ENCODE measurements around the gene TCEA2. TPM values are rescaled to one million over a fixed set of nuclear protein-coding genes. Genes with fewer than 3 reads are reported as not detected.
A peak's percentile ranks its signal among the peaks of the same experiment; 100 is the strongest.

Gene TCEA2
- total and polyA plus RNA-seq, 2 of the 13 experiments (the other 11 are each of a cell fraction or from before 2014, with no cell fraction given), result 28.1 to 33.7 TPM

DNA sequence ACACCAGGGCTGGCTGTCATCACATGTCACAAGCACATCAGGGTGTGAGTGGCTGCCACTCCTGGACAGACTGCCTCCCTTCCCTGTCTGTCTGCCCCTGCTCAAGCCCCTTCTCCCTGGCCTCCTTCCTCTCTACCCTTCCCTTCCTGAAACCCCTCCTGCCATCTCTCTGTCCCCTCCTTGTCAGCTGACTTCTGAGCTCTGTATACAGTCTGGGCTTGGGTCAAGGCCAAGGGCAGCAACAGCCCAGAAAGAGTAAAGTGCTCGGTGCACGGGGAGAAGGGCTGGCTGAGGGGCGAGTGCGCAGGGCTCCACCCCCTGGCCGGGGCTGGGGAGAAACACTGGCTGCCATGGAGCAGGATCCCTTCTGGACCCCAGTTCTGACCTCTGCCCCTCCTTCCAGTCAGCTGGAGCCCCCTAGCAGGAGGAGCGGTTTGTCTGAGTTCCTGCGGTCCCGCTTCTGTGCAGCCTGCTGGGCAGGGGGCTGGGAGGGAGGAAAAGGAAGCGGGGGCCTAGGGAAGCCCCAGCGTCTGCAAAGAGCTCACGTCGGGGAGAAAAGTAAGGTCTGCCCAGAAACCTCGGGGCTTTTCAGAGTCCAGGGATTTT, 19.2 kb downstream of the TCEA2 start (continued):
- TF ChIP-seq, protein P1, sequence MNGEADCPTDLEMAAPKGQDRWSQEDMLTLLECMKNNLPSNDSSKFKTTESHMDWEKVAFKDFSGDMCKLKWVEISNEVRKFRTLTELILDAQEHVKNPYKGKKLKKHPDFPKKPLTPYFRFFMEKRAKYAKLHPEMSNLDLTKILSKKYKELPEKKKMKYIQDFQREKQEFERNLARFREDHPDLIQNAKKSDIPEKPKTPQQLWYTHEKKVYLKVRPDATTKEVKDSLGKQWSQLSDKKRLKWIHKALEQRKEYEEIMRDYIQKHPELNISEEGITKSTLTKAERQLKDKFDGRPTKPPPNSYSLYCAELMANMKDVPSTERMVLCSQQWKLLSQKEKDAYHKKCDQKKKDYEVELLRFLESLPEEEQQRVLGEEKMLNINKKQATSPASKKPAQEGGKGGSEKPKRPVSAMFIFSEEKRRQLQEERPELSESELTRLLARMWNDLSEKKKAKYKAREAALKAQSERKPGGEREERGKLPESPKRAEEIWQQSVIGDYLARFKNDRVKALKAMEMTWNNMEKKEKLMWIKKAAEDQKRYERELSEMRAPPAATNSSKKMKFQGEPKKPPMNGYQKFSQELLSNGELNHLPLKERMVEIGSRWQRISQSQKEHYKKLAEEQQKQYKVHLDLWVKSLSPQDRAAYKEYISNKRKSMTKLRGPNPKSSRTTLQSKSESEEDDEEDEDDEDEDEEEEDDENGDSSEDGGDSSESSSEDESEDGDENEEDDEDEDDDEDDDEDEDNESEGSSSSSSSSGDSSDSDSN (CRISPR knock-in tag; IDR thresholded peaks at IDR 0.05), result 0 out of 2 replicates have a peak, but pooled peaks have one; percentile 6
- TF ChIP-seq, protein P2, sequence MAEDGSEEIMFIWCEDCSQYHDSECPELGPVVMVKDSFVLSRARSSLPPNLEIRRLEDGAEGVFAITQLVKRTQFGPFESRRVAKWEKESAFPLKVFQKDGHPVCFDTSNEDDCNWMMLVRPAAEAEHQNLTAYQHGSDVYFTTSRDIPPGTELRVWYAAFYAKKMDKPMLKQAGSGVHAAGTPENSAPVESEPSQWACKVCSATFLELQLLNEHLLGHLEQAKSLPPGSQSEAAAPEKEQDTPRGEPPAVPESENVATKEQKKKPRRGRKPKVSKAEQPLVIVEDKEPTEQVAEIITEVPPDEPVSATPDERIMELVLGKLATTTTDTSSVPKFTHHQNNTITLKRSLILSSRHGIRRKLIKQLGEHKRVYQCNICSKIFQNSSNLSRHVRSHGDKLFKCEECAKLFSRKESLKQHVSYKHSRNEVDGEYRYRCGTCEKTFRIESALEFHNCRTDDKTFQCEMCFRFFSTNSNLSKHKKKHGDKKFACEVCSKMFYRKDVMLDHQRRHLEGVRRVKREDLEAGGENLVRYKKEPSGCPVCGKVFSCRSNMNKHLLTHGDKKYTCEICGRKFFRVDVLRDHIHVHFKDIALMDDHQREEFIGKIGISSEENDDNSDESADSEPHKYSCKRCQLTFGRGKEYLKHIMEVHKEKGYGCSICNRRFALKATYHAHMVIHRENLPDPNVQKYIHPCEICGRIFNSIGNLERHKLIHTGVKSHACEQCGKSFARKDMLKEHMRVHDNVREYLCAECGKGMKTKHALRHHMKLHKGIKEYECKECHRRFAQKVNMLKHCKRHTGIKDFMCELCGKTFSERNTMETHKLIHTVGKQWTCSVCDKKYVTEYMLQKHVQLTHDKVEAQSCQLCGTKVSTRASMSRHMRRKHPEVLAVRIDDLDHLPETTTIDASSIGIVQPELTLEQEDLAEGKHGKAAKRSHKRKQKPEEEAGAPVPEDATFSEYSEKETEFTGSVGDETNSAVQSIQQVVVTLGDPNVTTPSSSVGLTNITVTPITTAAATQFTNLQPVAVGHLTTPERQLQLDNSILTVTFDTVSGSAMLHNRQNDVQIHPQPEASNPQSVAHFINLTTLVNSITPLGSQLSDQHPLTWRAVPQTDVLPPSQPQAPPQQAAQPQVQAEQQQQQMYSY (CRISPR knock-in tag; IDR thresholded peaks at IDR 0.05), result peak; percentile 86
- TF ChIP-seq RCOR2 (CRISPR knock-in tag; IDR thresholded peaks at IDR 0.05), result 0 out of 2 replicates have a peak, but pooled peaks have one; percentile 38
- TF ChIP-seq, protein P3, sequence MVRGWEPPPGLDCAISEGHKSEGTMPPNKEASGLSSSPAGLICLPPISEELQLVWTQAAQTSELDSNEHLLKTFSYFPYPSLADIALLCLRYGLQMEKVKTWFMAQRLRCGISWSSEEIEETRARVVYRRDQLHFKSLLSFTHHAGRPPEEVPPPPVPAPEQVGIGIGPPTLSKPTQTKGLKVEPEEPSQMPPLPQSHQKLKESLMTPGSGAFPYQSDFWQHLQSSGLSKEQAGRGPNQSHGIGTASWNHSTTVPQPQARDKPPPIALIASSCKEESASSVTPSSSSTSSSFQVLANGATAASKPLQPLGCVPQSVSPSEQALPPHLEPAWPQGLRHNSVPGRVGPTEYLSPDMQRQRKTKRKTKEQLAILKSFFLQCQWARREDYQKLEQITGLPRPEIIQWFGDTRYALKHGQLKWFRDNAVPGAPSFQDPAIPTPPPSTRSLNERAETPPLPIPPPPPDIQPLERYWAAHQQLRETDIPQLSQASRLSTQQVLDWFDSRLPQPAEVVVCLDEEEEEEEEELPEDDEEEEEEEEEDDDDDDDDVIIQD (CRISPR knock-in tag; IDR thresholded peaks at IDR 0.05; ENCODE audit: low read depth), result no peak
- no peak for TF ChIP-seq NPAS2 (CRISPR knock-in tag; IDR thresholded peaks at IDR 0.05; ENCODE audit: borderline replicate concordance)
- 0 out of 2 replicates have a peak, but pooled peaks have one; percentile 53 for TF ChIP-seq ZNF335 (CRISPR knock-in tag; IDR thresholded peaks at IDR 0.05)
- TF ChIP-seq SIX4 (CRISPR knock-in tag; IDR thresholded peaks at IDR 0.05), result no peak
- no peak for TF ChIP-seq SETDB1 (CRISPR knock-in tag; IDR thresholded peaks at IDR 0.05; ENCODE audit: borderline replicate concordance)
- TF ChIP-seq ZNF557 (CRISPR knock-in tag; IDR thresholded peaks at IDR 0.05), result no peak
- TF ChIP-seq, protein P4, sequence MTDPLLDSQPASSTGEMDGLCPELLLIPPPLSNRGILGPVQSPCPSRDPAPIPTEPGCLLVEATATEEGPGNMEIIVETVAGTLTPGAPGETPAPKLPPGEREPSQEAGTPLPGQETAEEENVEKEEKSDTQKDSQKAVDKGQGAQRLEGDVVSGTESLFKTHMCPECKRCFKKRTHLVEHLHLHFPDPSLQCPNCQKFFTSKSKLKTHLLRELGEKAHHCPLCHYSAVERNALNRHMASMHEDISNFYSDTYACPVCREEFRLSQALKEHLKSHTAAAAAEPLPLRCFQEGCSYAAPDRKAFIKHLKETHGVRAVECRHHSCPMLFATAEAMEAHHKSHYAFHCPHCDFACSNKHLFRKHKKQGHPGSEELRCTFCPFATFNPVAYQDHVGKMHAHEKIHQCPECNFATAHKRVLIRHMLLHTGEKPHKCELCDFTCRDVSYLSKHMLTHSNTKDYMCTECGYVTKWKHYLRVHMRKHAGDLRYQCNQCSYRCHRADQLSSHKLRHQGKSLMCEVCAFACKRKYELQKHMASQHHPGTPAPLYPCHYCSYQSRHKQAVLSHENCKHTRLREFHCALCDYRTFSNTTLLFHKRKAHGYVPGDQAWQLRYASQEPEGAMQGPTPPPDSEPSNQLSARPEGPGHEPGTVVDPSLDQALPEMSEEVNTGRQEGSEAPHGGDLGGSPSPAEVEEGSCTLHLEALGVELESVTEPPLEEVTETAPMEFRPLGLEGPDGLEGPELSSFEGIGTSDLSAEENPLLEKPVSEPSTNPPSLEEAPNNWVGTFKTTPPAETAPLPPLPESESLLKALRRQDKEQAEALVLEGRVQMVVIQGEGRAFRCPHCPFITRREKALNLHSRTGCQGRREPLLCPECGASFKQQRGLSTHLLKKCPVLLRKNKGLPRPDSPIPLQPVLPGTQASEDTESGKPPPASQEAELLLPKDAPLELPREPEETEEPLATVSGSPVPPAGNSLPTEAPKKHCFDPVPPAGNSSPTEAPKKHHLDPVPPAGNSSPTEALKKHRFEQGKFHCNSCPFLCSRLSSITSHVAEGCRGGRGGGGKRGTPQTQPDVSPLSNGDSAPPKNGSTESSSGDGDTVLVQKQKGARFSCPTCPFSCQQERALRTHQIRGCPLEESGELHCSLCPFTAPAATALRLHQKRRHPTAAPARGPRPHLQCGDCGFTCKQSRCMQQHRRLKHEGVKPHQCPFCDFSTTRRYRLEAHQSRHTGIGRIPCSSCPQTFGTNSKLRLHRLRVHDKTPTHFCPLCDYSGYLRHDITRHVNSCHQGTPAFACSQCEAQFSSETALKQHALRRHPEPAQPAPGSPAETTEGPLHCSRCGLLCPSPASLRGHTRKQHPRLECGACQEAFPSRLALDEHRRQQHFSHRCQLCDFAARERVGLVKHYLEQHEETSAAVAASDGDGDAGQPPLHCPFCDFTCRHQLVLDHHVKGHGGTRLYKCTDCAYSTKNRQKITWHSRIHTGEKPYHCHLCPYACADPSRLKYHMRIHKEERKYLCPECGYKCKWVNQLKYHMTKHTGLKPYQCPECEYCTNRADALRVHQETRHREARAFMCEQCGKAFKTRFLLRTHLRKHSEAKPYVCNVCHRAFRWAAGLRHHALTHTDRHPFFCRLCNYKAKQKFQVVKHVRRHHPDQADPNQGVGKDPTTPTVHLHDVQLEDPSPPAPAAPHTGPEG (CRISPR knock-in tag; IDR thresholded peaks at IDR 0.05), result no peak
- TF ChIP-seq BORCS8-MEF2B (CRISPR knock-in tag; IDR thresholded peaks at IDR 0.05), result no peak
- TF ChIP-seq NR2F1 (CRISPR knock-in tag; IDR thresholded peaks at IDR 0.05), result peak; percentile 71 to 90
